ENCODE measurements around the gene PRLR.

DNA sequence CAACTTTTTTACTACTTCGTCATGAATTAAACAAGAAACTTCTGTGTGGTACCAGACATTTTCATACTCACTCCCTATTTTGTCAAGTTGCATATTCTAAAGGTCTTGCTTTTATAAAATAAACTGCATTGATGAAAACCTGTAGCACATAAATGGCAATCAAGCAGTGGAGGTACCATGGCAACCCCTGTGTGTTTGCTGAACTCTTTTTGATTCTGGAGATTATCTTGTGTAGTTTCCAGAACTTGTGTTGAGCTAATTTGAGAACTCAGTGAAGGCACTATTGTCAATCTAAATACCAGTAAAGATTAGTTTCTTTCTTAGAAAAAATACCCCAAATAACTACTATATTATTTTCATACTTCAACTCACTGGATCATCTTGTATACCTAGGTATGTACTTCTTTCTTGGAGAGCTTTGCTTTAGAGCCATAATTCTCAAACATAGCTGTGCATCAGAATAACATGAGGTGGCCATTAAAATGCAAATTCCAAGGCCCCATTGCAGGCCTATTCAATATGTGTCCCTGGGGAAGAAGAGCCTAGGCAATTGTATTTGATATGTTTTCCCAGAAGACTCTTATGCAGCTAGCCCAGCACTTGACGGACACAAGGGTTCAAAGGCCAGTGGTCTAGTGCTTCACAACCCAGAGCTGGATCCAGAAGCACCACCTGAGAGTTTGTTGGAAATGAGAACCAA, 9.8 kb upstream of the PRLR start:
- TF ChIP-seq POLR2A (IDR thresholded peaks at IDR 0.05) = no peak
- TF ChIP-seq, protein P1, sequence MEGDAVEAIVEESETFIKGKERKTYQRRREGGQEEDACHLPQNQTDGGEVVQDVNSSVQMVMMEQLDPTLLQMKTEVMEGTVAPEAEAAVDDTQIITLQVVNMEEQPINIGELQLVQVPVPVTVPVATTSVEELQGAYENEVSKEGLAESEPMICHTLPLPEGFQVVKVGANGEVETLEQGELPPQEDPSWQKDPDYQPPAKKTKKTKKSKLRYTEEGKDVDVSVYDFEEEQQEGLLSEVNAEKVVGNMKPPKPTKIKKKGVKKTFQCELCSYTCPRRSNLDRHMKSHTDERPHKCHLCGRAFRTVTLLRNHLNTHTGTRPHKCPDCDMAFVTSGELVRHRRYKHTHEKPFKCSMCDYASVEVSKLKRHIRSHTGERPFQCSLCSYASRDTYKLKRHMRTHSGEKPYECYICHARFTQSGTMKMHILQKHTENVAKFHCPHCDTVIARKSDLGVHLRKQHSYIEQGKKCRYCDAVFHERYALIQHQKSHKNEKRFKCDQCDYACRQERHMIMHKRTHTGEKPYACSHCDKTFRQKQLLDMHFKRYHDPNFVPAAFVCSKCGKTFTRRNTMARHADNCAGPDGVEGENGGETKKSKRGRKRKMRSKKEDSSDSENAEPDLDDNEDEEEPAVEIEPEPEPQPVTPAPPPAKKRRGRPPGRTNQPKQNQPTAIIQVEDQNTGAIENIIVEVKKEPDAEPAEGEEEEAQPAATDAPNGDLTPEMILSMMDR (IDR thresholded peaks at IDR 0.05) = no peak
- TF ChIP-seq POLR2AphosphoS5 (IDR thresholded peaks at IDR 0.05; ENCODE audit: insufficient read depth in 1 of 2, low read depth in 1 of 2) = no peak
